ENCODE results near the gene HNRNPM.
"Not testable (repeated sequence)": the region's sequence is repeated elsewhere in the genome, so short reads cannot be mapped to it uniquely, and the experiment has no call there.

DNA sequence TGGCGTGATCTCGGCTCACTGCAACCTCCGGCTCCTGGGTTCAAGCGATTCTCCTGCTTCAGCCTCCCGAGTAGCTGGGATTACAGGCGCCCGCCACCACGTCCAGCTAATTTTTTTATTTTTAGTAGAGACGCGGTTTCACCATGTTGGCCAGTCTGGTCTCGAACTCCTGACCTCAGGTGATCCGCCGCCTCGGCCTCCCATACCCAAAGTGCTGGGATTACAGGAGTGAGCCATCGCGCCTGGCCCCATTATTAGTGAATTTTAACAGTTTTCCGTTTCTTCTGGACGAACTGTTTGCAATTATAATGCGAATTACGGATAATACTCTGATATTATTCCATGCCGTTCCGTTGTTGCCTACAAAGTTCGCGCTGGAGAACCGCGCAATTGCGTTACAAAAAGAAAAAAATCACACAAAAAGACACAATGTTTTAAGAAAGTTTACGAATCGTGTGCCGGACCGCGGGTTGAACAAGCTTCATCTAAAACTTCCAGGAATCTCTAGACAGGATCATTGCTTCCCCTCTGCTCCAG, 567 bp upstream of the HNRNPM start:
- TF ChIP-seq, protein P1, sequence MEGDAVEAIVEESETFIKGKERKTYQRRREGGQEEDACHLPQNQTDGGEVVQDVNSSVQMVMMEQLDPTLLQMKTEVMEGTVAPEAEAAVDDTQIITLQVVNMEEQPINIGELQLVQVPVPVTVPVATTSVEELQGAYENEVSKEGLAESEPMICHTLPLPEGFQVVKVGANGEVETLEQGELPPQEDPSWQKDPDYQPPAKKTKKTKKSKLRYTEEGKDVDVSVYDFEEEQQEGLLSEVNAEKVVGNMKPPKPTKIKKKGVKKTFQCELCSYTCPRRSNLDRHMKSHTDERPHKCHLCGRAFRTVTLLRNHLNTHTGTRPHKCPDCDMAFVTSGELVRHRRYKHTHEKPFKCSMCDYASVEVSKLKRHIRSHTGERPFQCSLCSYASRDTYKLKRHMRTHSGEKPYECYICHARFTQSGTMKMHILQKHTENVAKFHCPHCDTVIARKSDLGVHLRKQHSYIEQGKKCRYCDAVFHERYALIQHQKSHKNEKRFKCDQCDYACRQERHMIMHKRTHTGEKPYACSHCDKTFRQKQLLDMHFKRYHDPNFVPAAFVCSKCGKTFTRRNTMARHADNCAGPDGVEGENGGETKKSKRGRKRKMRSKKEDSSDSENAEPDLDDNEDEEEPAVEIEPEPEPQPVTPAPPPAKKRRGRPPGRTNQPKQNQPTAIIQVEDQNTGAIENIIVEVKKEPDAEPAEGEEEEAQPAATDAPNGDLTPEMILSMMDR (IDR thresholded peaks at IDR 0.05) = not testable (repeated sequence)
- TF ChIP-seq ZFX (IDR thresholded peaks at IDR 0.05; ENCODE audit: borderline replicate concordance) = not testable (repeated sequence)
